ENCODE measurements around the gene STRIP2.

DNA sequence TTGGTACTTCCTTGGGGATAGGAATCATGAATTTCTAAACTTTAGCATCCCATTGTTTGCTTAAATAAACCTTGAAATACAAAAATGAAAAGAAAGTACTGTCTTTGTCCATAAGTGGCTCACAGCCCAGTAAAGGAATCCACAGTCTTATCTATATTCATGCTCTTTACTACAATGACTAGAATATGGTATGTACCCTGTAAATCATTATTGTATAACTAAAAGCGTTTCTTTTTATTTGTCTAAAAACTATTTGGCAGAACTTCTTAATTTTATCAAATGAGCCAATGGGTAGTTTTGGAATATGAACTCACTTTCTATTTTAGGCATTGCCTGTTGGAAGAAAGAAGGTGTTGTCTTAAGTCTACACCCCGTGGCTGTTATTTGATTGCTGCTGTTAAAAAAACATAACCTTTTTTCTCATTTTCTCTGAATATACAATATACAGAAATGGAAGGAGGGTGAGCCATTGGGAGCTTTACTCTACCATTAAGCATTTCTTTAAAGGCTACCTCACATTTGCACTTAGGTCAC, 12.4 kb upstream of the STRIP2 start:
- TF ChIP-seq, protein P1, sequence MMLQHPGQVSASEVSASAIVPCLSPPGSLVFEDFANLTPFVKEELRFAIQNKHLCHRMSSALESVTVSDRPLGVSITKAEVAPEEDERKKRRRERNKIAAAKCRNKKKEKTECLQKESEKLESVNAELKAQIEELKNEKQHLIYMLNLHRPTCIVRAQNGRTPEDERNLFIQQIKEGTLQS (CRISPR knock-in tag; conservative IDR thresholded peaks at IDR 0.05), result no peak
- TF ChIP-seq, protein P2, sequence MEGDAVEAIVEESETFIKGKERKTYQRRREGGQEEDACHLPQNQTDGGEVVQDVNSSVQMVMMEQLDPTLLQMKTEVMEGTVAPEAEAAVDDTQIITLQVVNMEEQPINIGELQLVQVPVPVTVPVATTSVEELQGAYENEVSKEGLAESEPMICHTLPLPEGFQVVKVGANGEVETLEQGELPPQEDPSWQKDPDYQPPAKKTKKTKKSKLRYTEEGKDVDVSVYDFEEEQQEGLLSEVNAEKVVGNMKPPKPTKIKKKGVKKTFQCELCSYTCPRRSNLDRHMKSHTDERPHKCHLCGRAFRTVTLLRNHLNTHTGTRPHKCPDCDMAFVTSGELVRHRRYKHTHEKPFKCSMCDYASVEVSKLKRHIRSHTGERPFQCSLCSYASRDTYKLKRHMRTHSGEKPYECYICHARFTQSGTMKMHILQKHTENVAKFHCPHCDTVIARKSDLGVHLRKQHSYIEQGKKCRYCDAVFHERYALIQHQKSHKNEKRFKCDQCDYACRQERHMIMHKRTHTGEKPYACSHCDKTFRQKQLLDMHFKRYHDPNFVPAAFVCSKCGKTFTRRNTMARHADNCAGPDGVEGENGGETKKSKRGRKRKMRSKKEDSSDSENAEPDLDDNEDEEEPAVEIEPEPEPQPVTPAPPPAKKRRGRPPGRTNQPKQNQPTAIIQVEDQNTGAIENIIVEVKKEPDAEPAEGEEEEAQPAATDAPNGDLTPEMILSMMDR (IDR thresholded peaks at IDR 0.05), result no peak
- TF ChIP-seq ZNF263 (CRISPR knock-in tag; IDR thresholded peaks at IDR 0.05; ENCODE audit: low read depth) (no peak), ZNF232 (CRISPR knock-in tag; IDR thresholded peaks at IDR 0.05) (no peak), CREM (CRISPR knock-in tag; IDR thresholded peaks at IDR 0.05) (no peak), CREB1 (CRISPR knock-in tag; IDR thresholded peaks at IDR 0.05) (no peak), ELF4 (CRISPR knock-in tag; IDR thresholded peaks at IDR 0.05; ENCODE audit: low read depth) (no peak), SMAD4 (CRISPR knock-in tag; IDR thresholded peaks at IDR 0.05) (no peak), TEAD4 (CRISPR knock-in tag; IDR thresholded peaks at IDR 0.05) (no peak)
- TF ChIP-seq, protein P3, sequence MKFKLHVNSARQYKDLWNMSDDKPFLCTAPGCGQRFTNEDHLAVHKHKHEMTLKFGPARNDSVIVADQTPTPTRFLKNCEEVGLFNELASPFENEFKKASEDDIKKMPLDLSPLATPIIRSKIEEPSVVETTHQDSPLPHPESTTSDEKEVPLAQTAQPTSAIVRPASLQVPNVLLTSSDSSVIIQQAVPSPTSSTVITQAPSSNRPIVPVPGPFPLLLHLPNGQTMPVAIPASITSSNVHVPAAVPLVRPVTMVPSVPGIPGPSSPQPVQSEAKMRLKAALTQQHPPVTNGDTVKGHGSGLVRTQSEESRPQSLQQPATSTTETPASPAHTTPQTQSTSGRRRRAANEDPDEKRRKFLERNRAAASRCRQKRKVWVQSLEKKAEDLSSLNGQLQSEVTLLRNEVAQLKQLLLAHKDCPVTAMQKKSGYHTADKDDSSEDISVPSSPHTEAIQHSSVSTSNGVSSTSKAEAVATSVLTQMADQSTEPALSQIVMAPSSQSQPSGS (CRISPR knock-in tag; IDR thresholded peaks at IDR 0.05; ENCODE audit: borderline replicate concordance, low read depth), result no peak
- TF ChIP-seq, protein P4, sequence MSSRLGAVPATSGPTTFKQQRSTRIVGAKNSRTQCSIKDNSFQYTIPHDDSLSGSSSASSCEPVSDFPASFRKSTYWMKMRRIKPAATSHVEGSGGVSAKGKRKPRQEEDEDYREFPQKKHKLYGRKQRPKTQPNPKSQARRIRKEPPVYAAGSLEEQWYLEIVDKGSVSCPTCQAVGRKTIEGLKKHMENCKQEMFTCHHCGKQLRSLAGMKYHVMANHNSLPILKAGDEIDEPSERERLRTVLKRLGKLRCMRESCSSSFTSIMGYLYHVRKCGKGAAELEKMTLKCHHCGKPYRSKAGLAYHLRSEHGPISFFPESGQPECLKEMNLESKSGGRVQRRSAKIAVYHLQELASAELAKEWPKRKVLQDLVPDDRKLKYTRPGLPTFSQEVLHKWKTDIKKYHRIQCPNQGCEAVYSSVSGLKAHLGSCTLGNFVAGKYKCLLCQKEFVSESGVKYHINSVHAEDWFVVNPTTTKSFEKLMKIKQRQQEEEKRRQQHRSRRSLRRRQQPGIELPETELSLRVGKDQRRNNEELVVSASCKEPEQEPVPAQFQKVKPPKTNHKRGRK (CRISPR knock-in tag; IDR thresholded peaks at IDR 0.05; ENCODE audit: borderline replicate concordance), result no peak
- TF ChIP-seq, protein P5, sequence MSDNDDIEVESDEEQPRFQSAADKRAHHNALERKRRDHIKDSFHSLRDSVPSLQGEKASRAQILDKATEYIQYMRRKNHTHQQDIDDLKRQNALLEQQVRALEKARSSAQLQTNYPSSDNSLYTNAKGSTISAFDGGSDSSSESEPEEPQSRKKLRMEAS (CRISPR knock-in tag; IDR thresholded peaks at IDR 0.05), result no peak
- TF ChIP-seq, protein P6, sequence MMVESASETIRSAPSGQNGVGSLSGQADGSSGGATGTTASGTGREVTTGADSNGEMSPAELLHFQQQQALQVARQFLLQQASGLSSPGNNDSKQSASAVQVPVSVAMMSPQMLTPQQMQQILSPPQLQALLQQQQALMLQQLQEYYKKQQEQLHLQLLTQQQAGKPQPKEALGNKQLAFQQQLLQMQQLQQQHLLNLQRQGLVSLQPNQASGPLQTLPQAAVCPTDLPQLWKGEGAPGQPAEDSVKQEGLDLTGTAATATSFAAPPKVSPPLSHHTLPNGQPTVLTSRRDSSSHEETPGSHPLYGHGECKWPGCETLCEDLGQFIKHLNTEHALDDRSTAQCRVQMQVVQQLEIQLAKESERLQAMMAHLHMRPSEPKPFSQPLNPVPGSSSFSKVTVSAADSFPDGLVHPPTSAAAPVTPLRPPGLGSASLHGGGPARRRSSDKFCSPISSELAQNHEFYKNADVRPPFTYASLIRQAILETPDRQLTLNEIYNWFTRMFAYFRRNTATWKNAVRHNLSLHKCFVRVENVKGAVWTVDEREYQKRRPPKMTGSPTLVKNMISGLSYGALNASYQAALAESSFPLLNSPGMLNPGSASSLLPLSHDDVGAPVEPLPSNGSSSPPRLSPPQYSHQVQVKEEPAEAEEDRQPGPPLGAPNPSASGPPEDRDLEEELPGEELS (CRISPR knock-in tag; IDR thresholded peaks at IDR 0.05), result no peak
- TF ChIP-seq, protein P7, sequence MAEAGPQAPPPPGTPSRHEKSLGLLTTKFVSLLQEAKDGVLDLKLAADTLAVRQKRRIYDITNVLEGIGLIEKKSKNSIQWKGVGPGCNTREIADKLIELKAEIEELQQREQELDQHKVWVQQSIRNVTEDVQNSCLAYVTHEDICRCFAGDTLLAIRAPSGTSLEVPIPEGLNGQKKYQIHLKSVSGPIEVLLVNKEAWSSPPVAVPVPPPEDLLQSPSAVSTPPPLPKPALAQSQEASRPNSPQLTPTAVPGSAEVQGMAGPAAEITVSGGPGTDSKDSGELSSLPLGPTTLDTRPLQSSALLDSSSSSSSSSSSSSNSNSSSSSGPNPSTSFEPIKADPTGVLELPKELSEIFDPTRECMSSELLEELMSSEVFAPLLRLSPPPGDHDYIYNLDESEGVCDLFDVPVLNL (CRISPR knock-in tag; IDR thresholded peaks at IDR 0.05; ENCODE audit: borderline replicate concordance, low read depth), result no peak

Data from WTC11 (cell line).